Neural cell (in vitro differentiated cells): ENCODE results near the gene PTPRG. TPM values are rescaled to one million over a fixed set of nuclear protein-coding genes. Genes with fewer than 3 reads are reported as not detected.

Experiments
- H2AFZ ChIP-seq: fragments of 200-600, 300-800 bp; sonication (generic), shearing (Covaris generic); 2 replicates; pipeline ENCODE4 v1.6.0; 2014; ENCODE audit warnings: low read depth, mild to moderate bottlenecking, antibody characterized with exemption, low read length, moderate library complexity
- H3F3A ChIP-seq: fragments of 200-600 bp; shearing (Covaris generic); 2 replicates; pipeline ENCODE4 v1.6.1; 2016; ENCODE audit warnings: mild to moderate bottlenecking, moderate library complexity, mixed read lengths, antibody characterized with exemption, low read length; ENCODE audit not compliant: insufficient read depth, poor library complexity, severe bottlenecking
- H3K27ac ChIP-seq: fragments of 200-600, 300-800 bp; sonication (generic), shearing (Covaris generic); 2 replicates; pipeline ENCODE4 v1.5.1; 2014; ENCODE audit warnings: mild to moderate bottlenecking, low read length, moderate library complexity
- H3K27me3 ChIP-seq: fragments of 300-800, 200-600 bp; sonication (generic), shearing (Covaris generic); 2 replicates; pipeline ENCODE4 v1.6.0; 2014; ENCODE audit warnings: mild to moderate bottlenecking, low read depth, low read length, moderate library complexity; ENCODE audit not compliant: insufficient read depth
- H3K36me3 ChIP-seq: fragments of 300-800, 200-600 bp; sonication (generic), shearing (Covaris generic); 2 replicates; pipeline ENCODE4 v1.5.1; 2014; ENCODE audit warnings: mild to moderate bottlenecking, antibody characterized with exemption, low read length, moderate library complexity; ENCODE audit not compliant: insufficient read depth
- H3K4me2 ChIP-seq: fragments of 300-800, 200-600 bp; sonication (generic), shearing (Covaris generic); 2 replicates; pipeline ENCODE4 v1.6.0; 2014; ENCODE audit warnings: mild to moderate bottlenecking, low read length
- H3K4me3 ChIP-seq: fragments of 300-800, 200-600 bp; sonication (generic), shearing (Covaris generic); 2 replicates; pipeline ENCODE4 v1.5.1; 2014; ENCODE audit warnings: mild to moderate bottlenecking, low read length, moderate library complexity
- H3K79me2 ChIP-seq: fragments of 200-600 bp; shearing (Covaris generic); replicated peaks from 2 replicates; pipeline ENCODE4 v1.6.0; 2014; ENCODE audit warnings: mild to moderate bottlenecking, low read length, moderate library complexity; ENCODE audit not compliant: insufficient read depth
- H3K9ac ChIP-seq: fragments of 300-800, 200-600 bp; sonication (generic), shearing (Covaris generic); 2 replicates; pipeline ENCODE4 v1.6.1; 2016; ENCODE audit warnings: mild to moderate bottlenecking, low read length, mixed read lengths
- H3K9me2 ChIP-seq: fragments of 200-600 bp; shearing (Covaris generic); 2 replicates; pipeline ENCODE4 v1.6.1; 2016; ENCODE audit warnings: mild to moderate bottlenecking, low read length, mixed read lengths; ENCODE audit not compliant: insufficient read depth
- H3K9me3 ChIP-seq: fragments of 200-600, 300-800 bp; sonication (generic), shearing (Covaris generic); 2 replicates; pipeline ENCODE4 v1.6.1; 2016; ENCODE audit warnings: mild to moderate bottlenecking, mixed run types, low read length, moderate library complexity, mixed read lengths
- H4K20me1 ChIP-seq: fragments of 200-600 bp; shearing (Covaris generic); 2 replicates; pipeline ENCODE4 v1.6.1; 2016; ENCODE audit warnings: mild to moderate bottlenecking, mixed run types; ENCODE audit not compliant: insufficient read depth
- CTCF ChIP-seq: fragments of 450-650 bp; IDR thresholded peaks from 2 replicates; pipeline ENCODE4 v1.5.1; 2014; ENCODE audit warnings: antibody characterized with exemption, mild to moderate bottlenecking, moderate library complexity; ENCODE audit not compliant: poor library complexity, severe bottlenecking
- EP300 ChIP-seq: fragments of 450-650 bp; conservative IDR thresholded peaks from 2 replicates; pipeline ENCODE4 v1.6.1; 2014; ENCODE audit warnings: antibody characterized with exemption, mild to moderate bottlenecking, moderate library complexity; ENCODE audit not compliant: poor library complexity, severe bottlenecking
- EZH2 ChIP-seq: fragments of 200-600, 300-800 bp; shearing (Covaris generic), sonication (generic); IDR thresholded peaks from 2 replicates; pipeline ENCODE4 v1.6.1; 2014; ENCODE audit warnings: antibody characterized with exemption, low read length, borderline replicate concordance, mild to moderate bottlenecking; ENCODE audit not compliant: insufficient read depth, poor library complexity, severe bottlenecking
- MXI1 ChIP-seq: fragments of 450-650 bp; conservative IDR thresholded peaks from 2 replicates; pipeline ENCODE4 v1.6.1; 2014; ENCODE audit warnings: antibody characterized with exemption, mild to moderate bottlenecking; ENCODE audit not compliant: poor library complexity, severe bottlenecking
- POLR2AphosphoS5 ChIP-seq: IDR thresholded peaks from 2 replicates; pipeline ENCODE4 v1.6.1; 2012
- RAD21 ChIP-seq: fragments of 450-650 bp; conservative IDR thresholded peaks from 2 replicates; pipeline ENCODE4 v1.6.1; 2014; ENCODE audit warnings: antibody characterized with exemption, mild to moderate bottlenecking, moderate library complexity
- REST ChIP-seq: IDR thresholded peaks from 2 replicates; pipeline ENCODE4 v1.6.1; 2012; ENCODE audit warnings: borderline replicate concordance
- SMC3 ChIP-seq: fragments of 450-650 bp; conservative IDR thresholded peaks from 2 replicates; pipeline ENCODE4 v1.6.1; 2014; ENCODE audit warnings: antibody characterized with exemption, mild to moderate bottlenecking, moderate library complexity; ENCODE audit not compliant: poor library complexity
- TAF1 ChIP-seq: IDR thresholded peaks from 2 replicates; pipeline ENCODE4 v1.6.1; 2012; ENCODE audit warnings: low read depth
- polyA plus RNA-seq: library from polyadenylated mRNA; depleted of rRNA; stranded (reverse); fragments of >200 nt; gene quantifications from 2 replicates; pipeline ENCODE4 v1.2.3, GENCODE V29; 2014

The PTPRG gene
- polyA plus RNA-seq, 1 donor from 2014 or later = 33.1 TPM

- H3K4me3 ChIP-seq = no peak overlapping the region
- no peak overlapping the region for H3K4me2 ChIP-seq
- no peaks in the 10 kb centered on the region for H3K27me3 ChIP-seq
- H3K9me3 ChIP-seq = no peaks in the 10 kb centered on the region
- H2AFZ ChIP-seq = no peak overlapping the region
- no peaks in the 10 kb centered on the region for H4K20me1 ChIP-seq
- H3K9me2 ChIP-seq = no peaks in the 10 kb centered on the region
- no peaks in the 10 kb centered on the region for H3K36me3 ChIP-seq
- no peak overlapping the region for H3K27ac ChIP-seq
- no peaks in the 10 kb centered on the region for H3K79me2 ChIP-seq
- H3F3A ChIP-seq = no peaks in the 10 kb centered on the region
- H3K9ac ChIP-seq = no peak overlapping the region
- no peak for TF ChIP-seq POLR2AphosphoS5
- TF ChIP-seq CTCF = no peak
- TF ChIP-seq RAD21 = no peak
- no peak for TF ChIP-seq EZH2
- no peak for TF ChIP-seq TAF1
- no peak for TF ChIP-seq REST
- no peak for TF ChIP-seq MXI1
- TF ChIP-seq EP300 = peak; percentile 63
These were observed 602.8 kb downstream of the PTPRG start for GRCh38 chr3:62164196-62164595.

- H3F3A ChIP-seq = no peaks in the 10 kb centered on the region
- no peak overlapping the region for H3K9ac ChIP-seq
- no peaks in the 10 kb centered on the region for H3K79me2 ChIP-seq
- H3K27me3 ChIP-seq = no peaks in the 10 kb centered on the region
- H3K4me3 ChIP-seq = no peak overlapping the region
- no peaks in the 10 kb centered on the region for H4K20me1 ChIP-seq
- H2AFZ ChIP-seq = no peak overlapping the region
- H3K9me2 ChIP-seq = no peaks in the 10 kb centered on the region
- H3K27ac ChIP-seq = no peak overlapping the region
- TF ChIP-seq POLR2AphosphoS5 = no peak
- TF ChIP-seq TAF1 = no peak
- no peak for TF ChIP-seq CTCF
- TF ChIP-seq SMC3 = no peak
- TF ChIP-seq MXI1 = no peak
- TF ChIP-seq EP300 = no peak
- no peak for TF ChIP-seq REST
- no peak for TF ChIP-seq RAD21
- no peak for TF ChIP-seq EZH2
- no peak overlapping the region for H3K4me2 ChIP-seq
- H3K36me3 ChIP-seq = no peaks in the 10 kb centered on the region
- H3K9me3 ChIP-seq = no peaks in the 10 kb centered on the region
These were observed 603.4 kb downstream of the PTPRG start for GRCh38 chr3:62164746-62165145.
